IMR-90 (cell line): Measurements from ENCODE around the gene MAML3. TPM values are rescaled to one million over a fixed set of nuclear protein-coding genes. Genes with fewer than 3 reads are reported as not detected.

Source experiments
- ATAC-seq: fragments of 200-7000 bp; cut with Tn5 transposase; 2 replicates; pipeline ENCODE4 v1.9.1; 2020; ENCODE audit warnings: low read depth, mild to moderate bottlenecking, moderate library complexity
- BruUV-seq: library from RNA; stranded (reverse); fragments of 400-500 nt; replicated peaks from 2 replicates; lab custom pipeline; 2021; lab: Mats Ljungman, UMichigan
- CTCF ChIA-PET: fragments of 300-600 bp; formaldehyde crosslinking; extraction: SDS; loops from one replicate; lab custom pipeline; 2021; ENCODE audit warnings: antibody characterized with exemption; lab: Yijun Ruan, JAX
- POLR2A ChIA-PET: fragments of 300-600 bp; sonication (Branson Sonifier 250); formaldehyde crosslinking; loops from one replicate; lab custom pipeline; 2022; ENCODE audit warnings: antibody characterized with exemption; ENCODE audit not compliant: unreplicated experiment; lab: Charles Lee
- DNase-seq: peaks from one replicate; pipeline ENCODE4 v3.0.0; 2013
- H2AFZ ChIP-seq: replicated peaks from 2 replicates; pipeline ENCODE3; 2013; ENCODE audit warnings: low read length, mild to moderate bottlenecking; ENCODE audit not compliant: poor library complexity
- H2AK5ac ChIP-seq: 2 replicates; pipeline ENCODE4 v1.6.1; 2013; ENCODE audit warnings: low read depth, low read length, inconsistent platforms
- H2AK9ac ChIP-seq: replicated peaks from 2 replicates; pipeline ENCODE3; 2013; ENCODE audit warnings: mild to moderate bottlenecking, low read depth, low read length, moderate library complexity; ENCODE audit not compliant: poor library complexity
- H2BK120ac ChIP-seq: 2 replicates; pipeline ENCODE4 v1.6.1; 2013; ENCODE audit warnings: low read depth, low read length, inconsistent platforms
- H2BK15ac ChIP-seq: 3 replicates; pipeline ENCODE4 v1.6.1; 2013; ENCODE audit warnings: low read depth, low read length, inconsistent platforms
- H2BK20ac ChIP-seq: 2 replicates; pipeline ENCODE4 v1.6.1; 2013; ENCODE audit warnings: low read depth, mild to moderate bottlenecking, inconsistent platforms, low read length, moderate library complexity
- H2BK5ac ChIP-seq: 2 replicates; pipeline ENCODE4 v1.6.1; 2013; ENCODE audit warnings: mild to moderate bottlenecking, low read depth, low read length, inconsistent platforms; ENCODE audit not compliant: poor library complexity, severe bottlenecking
- H3K14ac ChIP-seq: replicated peaks from 2 replicates; pipeline ENCODE4 v1.6.1; 2013; ENCODE audit warnings: low read depth, low read length, inconsistent platforms
- H3K18ac ChIP-seq: 2 replicates; pipeline ENCODE4 v1.6.1; 2013; ENCODE audit warnings: low read depth, low read length, control low read depth
- H3K23ac ChIP-seq: 2 replicates; pipeline ENCODE4 v1.6.1; 2013; ENCODE audit warnings: low read depth, low read length, inconsistent platforms
- H3K27ac ChIP-seq: 2 replicates; pipeline ENCODE4 v1.5.1; 2013; ENCODE audit warnings: mild to moderate bottlenecking, control low read depth, low read length; ENCODE audit not compliant: insufficient read depth
- H3K27me3 ChIP-seq: 2 replicates; pipeline ENCODE4 v1.6.1; 2013; ENCODE audit warnings: low read length; ENCODE audit not compliant: control insufficient read depth, insufficient read depth
- H3K36me3 ChIP-seq: 2 replicates; pipeline ENCODE4 v1.6.1; 2013; ENCODE audit warnings: low read length, mixed read lengths; ENCODE audit not compliant: control insufficient read depth, insufficient read depth
- H3K4ac ChIP-seq: 2 replicates; pipeline ENCODE4 v1.6.1; 2013; ENCODE audit warnings: low read depth, low read length, inconsistent platforms
- H3K4me1 ChIP-seq: 2 replicates; pipeline ENCODE4 v1.6.1; 2013; ENCODE audit warnings: low read length, mixed read lengths; ENCODE audit not compliant: control insufficient read depth, insufficient read depth
- H3K4me2 ChIP-seq: 2 replicates; pipeline ENCODE4 v1.6.1; 2013; ENCODE audit warnings: low read depth, mild to moderate bottlenecking, control low read depth, low read length, moderate library complexity
- H3K4me3 ChIP-seq: 2 replicates; pipeline ENCODE4 v1.5.1; 2013; ENCODE audit warnings: low read depth, mild to moderate bottlenecking, control low read depth, low read length, moderate library complexity; ENCODE audit not compliant: insufficient read depth
- H3K56ac ChIP-seq: 2 replicates; pipeline ENCODE4 v1.6.1; 2013; ENCODE audit warnings: low read length, inconsistent platforms; ENCODE audit not compliant: insufficient read depth; ENCODE audit errors: extremely low read depth
- H3K79me1 ChIP-seq, 2 experiments: 2 replicates each; pipeline ENCODE4 v1.6.1; 2013; ENCODE audit warnings: low read length in 2 of 2, inconsistent platforms in 1 of 2, low read depth in 1 of 2
- H3K9ac ChIP-seq: 2 replicates; pipeline ENCODE4 v1.6.1; 2013; ENCODE audit warnings: low read depth, low read length, control low read depth
- H3K9me1 ChIP-seq: 2 replicates; pipeline ENCODE4 v1.6.1; 2013; ENCODE audit warnings: low read length, inconsistent platforms; ENCODE audit not compliant: insufficient read depth
- H3K9me3 ChIP-seq: 2 replicates; pipeline ENCODE4 v1.6.1; 2013; ENCODE audit warnings: low read length; ENCODE audit not compliant: control insufficient read depth, insufficient read depth
- H4K20me1 ChIP-seq: 2 replicates; pipeline ENCODE4 v1.6.1; 2013; ENCODE audit warnings: low read length, inconsistent platforms; ENCODE audit not compliant: insufficient read depth
- H4K5ac ChIP-seq: 2 replicates; pipeline ENCODE4 v1.6.1; 2013; ENCODE audit warnings: mild to moderate bottlenecking, low read depth, low read length, control low read depth
- H4K8ac ChIP-seq, 2 experiments: 2 replicates each; pipeline ENCODE4 v1.6.1; 2013; ENCODE audit warnings: low read depth in 2 of 2, low read length in 2 of 2, control low read depth in 1 of 2, inconsistent platforms in 1 of 2
- H4K91ac ChIP-seq: 2 replicates; pipeline ENCODE4 v1.6.1; 2013; ENCODE audit warnings: low read depth, low read length, inconsistent platforms; ENCODE audit not compliant: insufficient read depth
- BHLHE40 ChIP-seq: fragments of 150-350 bp; IDR thresholded peaks from 2 replicates; pipeline ENCODE4 v1.6.1; 2016; ENCODE audit warnings: mild to moderate bottlenecking, low read depth, low read length
- CEBPB ChIP-seq: IDR thresholded peaks from 2 replicates; pipeline ENCODE4 v1.6.1; 2012; ENCODE audit warnings: low read depth, low read length, improper control_type of control experiment
- CHD1 ChIP-seq: IDR thresholded peaks from 2 replicates; pipeline ENCODE4 v1.6.1; 2012; ENCODE audit warnings: low read depth, low read length, improper control_type of control experiment
- ELK1 ChIP-seq: fragments of 150-350 bp; IDR thresholded peaks from 2 replicates; pipeline ENCODE4 v1.6.1; 2016; ENCODE audit warnings: low read depth, mild to moderate bottlenecking, low read length, moderate library complexity, borderline replicate concordance
- FOS ChIP-seq: fragments of 150-350 bp; IDR thresholded peaks from 2 replicates; pipeline ENCODE4 v1.6.1; 2016; ENCODE audit warnings: low read depth, low read length
- MAFK ChIP-seq: IDR thresholded peaks from 2 replicates; pipeline ENCODE4 v1.6.1; 2012; ENCODE audit warnings: low read depth, low read length, improper control_type of control experiment
- MAZ ChIP-seq: IDR thresholded peaks from 2 replicates; pipeline ENCODE4 v1.6.1; 2012; ENCODE audit warnings: low read depth, mild to moderate bottlenecking, low read length, improper control_type of control experiment, moderate library complexity, borderline replicate concordance
- MXI1 ChIP-seq: IDR thresholded peaks from 2 replicates; pipeline ENCODE4 v1.6.1; 2012; ENCODE audit warnings: low read depth, mild to moderate bottlenecking, low read length, moderate library complexity, borderline replicate concordance
- NFE2L2 ChIP-seq: fragments of 150-350 bp; IDR thresholded peaks from 2 replicates; pipeline ENCODE4 v1.6.1; 2016; ENCODE audit warnings: low read depth, mild to moderate bottlenecking, low read length
- RAD21 ChIP-seq: IDR thresholded peaks from 2 replicates; pipeline ENCODE4 v1.6.1; 2012; ENCODE audit warnings: low read length, improper control_type of control experiment
- RCOR1 ChIP-seq: IDR thresholded peaks from 2 replicates; pipeline ENCODE4 v1.6.1; 2012; ENCODE audit warnings: mild to moderate bottlenecking, low read length, improper control_type of control experiment; ENCODE audit not compliant: insufficient replicate concordance
- RFX5 ChIP-seq: IDR thresholded peaks from 2 replicates; pipeline ENCODE4 v1.8.0; 2012; ENCODE audit warnings: low read depth, mild to moderate bottlenecking, low read length, moderate library complexity
- WGBS, 2 experiments: methylation state at CpG; one replicate each; pipeline versions ENCODE4 v1.1.5 to v1.1.7; 2013; ENCODE audit warnings: missing lambda C conversion rate in 2 of 2; ENCODE audit not compliant: insufficient read length in 1 of 2; ENCODE audit errors: extremely low coverage in 2 of 2; 5-methylcytosine and 5-hydroxymethylcytosine counted together
- dilution Hi-C: fragments of 300-500 bp; cut with HindIII; formaldehyde crosslinking; loops from one replicate; pipeline ENCODE4 v1.14.3; 2018; ENCODE audit warnings: low sequenced_read_pairs; ENCODE audit not compliant: unreplicated experiment
- in situ Hi-C: fragments of 300-500 bp; cut with MboI; formaldehyde crosslinking; loops from 3 replicates; pipeline ENCODE4 v1.14.3; 2019; ENCODE audit warnings: low sequenced_read_pairs, inconsistent platforms, mixed read lengths
- intact Hi-C: fragments of 100-400 bp; cut with micrococcal nuclease; formaldehyde crosslinking; loops from 2 replicates; pipeline ENCODE4 v1.10.0; 2022
- polyA plus RNA-seq, 3 experiments: library from polyadenylated mRNA; depleted of rRNA; stranded (reverse); fragments of >200 nt; gene quantifications; 2 replicates each; pipeline ENCODE4 v1.2.3, GENCODE V29; 2012; ENCODE audit warnings: low replicate concordance in 1 of 3
- total RNA-seq: library from RNA; depleted of rRNA; stranded (reverse); fragments of >200 nt; gene quantifications from 2 replicates; pipeline ENCODE4 v1.2.3, GENCODE V29; 2012

MAML3 gene
- total and polyA plus RNA-seq, 2 of the 4 experiments (the other 2 are of a cell fraction) = 0.90 to 1.7 TPM

DNA sequence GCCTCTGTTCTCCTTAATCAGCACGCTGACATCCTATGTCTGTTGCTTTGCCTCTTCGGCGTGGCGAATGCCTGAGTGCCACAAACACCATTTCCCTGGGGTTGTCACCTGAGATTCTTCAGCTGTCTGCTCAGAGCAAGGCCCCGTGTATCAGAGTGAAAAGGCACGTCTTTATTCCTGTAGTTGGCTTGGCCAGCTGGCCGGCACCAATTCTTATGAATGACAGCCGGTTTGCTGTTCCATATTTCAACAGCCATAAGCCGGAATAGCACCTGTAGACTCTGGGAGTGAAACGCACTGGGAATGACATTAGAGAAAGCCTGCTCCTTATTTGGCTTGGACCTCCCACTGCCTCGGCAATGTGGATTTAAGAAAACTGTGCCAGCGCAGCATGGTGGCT, 399.0 kb downstream of the MAML3 start:
- DNase-seq (no peak), ATAC-seq (no peak)
- Histone ChIP-seq H3K18ac (no peak overlapping the region), H3K4me3 (no peak overlapping the region), H2BK15ac (no peak overlapping the region), H2AK9ac (no peak overlapping the region), H4K5ac (no peak overlapping the region), H2AFZ (peak overlapping the region; percentile 36), H2BK120ac (no peak overlapping the region), H3K9me1 (no peaks in the 10 kb centered on the region), H3K79me1 (no peaks in the 10 kb centered on the region), H3K23ac (no peak overlapping the region), H3K56ac (no peak overlapping the region), H3K14ac (no peak overlapping the region), H2BK5ac (no peak overlapping the region), H3K4me1 (no peaks in the 10 kb centered on the region), H2AK5ac (no peak overlapping the region), H3K4me2 (no peak overlapping the region), H4K20me1 (no peaks in the 10 kb centered on the region), H2BK20ac (no peak overlapping the region), H3K4ac (no peak overlapping the region), H3K27ac (no peak overlapping the region), H3K9ac (no peak overlapping the region), H3K9me3 (no peaks in the 10 kb centered on the region), H3K27me3 (no peaks in the 10 kb centered on the region), H4K91ac (no peak overlapping the region), H4K8ac (no peak overlapping the region), H3K36me3 (no peaks in the 10 kb centered on the region)
- 75% methylated on average over 8 of the region's 12 CpGs; no CpG with 5 or more reads in 1 of the 2 experiments for WGBS, 2 experiments
- ChIA-PET CTCF (no interaction called here), POLR2A (no interaction called here)
- intact Hi-C loops (no loop called here), dilution Hi-C loops (no loop called here), in situ Hi-C loops (no loop called here)
- no TSS peak for BruUV-seq
- TF ChIP-seq MXI1 (no peak), RAD21 (no peak), MAZ (no peak), CHD1 (no peak), MAFK (no peak), FOS (no peak), NFE2L2 (no peak), RCOR1 (no peak), RFX5 (no peak), CEBPB (no peak), ELK1 (no peak), BHLHE40 (no peak)
